ENCODE results near the gene PRKG1. TPM values are rescaled to one million over a fixed set of nuclear protein-coding genes. Genes with fewer than 3 reads are reported as not detected.

The PRKG1 gene
- total and polyA plus RNA-seq, 2 experiments from 2014 or later = 18.2 to 21.1 TPM

DNA sequence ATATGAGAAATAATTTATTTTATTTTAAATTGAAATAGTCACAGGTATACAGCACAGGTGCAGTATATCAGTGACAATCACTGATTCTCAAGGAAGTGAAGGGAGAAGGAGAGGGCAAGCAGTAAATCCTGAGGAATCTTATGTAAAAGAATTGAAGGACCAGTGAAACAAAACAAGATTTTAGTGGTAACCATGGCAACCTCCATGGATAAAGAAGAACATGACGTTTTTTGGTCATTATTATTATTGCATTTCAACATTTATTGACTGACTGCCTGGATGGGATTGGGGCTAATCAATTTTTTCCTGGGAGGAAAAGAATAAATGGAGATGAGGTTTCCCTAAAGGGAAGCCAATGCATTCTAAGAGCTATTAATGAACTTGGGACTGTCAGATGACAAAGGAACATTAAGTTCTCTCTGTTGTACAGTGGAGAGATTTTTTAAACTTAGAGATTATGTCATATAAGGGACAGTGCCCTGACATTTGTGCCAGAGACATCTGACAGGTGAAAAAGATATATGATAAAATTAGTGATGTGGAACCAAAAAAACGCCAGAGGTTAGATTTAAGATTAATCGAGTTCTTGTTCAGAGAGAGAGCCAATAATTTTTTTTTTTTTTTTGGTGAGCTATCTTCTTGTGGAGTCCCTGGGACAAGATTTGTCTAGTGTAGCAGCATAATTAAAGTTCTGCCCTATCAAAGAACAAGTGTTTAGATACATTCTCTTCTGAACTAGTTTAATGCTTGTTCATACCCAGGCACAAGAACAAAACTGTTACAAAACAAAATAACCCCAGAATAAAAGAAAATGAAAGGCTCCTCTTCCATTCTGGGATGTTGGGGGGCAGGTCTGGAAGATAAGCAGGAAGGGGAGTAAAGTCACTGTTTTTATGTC lies 345.2 kb downstream of the PRKG1 start:
- no peak overlapping the region for H3K4me3 ChIP-seq
- no peaks in the 10 kb centered on the region for H3K27me3 ChIP-seq (ENCODE audit: insufficient read depth)
- no peaks in the 10 kb centered on the region for H3K36me3 Mint-ChIP-seq (ENCODE audit: low read depth)
- H3K9me3 Mint-ChIP-seq = no peaks in the 10 kb centered on the region
- no peaks in the 10 kb centered on the region for H3K79me2 ChIP-seq (replicated peaks; ENCODE audit: insufficient read depth)
- TF ChIP-seq POLR2AphosphoS5 (IDR thresholded peaks at IDR 0.05; ENCODE audit: low read depth) = no peak
- no peak for TF ChIP-seq ZNF114 (CRISPR knock-in tag; IDR thresholded peaks at IDR 0.05)
- TF ChIP-seq, protein P1, sequence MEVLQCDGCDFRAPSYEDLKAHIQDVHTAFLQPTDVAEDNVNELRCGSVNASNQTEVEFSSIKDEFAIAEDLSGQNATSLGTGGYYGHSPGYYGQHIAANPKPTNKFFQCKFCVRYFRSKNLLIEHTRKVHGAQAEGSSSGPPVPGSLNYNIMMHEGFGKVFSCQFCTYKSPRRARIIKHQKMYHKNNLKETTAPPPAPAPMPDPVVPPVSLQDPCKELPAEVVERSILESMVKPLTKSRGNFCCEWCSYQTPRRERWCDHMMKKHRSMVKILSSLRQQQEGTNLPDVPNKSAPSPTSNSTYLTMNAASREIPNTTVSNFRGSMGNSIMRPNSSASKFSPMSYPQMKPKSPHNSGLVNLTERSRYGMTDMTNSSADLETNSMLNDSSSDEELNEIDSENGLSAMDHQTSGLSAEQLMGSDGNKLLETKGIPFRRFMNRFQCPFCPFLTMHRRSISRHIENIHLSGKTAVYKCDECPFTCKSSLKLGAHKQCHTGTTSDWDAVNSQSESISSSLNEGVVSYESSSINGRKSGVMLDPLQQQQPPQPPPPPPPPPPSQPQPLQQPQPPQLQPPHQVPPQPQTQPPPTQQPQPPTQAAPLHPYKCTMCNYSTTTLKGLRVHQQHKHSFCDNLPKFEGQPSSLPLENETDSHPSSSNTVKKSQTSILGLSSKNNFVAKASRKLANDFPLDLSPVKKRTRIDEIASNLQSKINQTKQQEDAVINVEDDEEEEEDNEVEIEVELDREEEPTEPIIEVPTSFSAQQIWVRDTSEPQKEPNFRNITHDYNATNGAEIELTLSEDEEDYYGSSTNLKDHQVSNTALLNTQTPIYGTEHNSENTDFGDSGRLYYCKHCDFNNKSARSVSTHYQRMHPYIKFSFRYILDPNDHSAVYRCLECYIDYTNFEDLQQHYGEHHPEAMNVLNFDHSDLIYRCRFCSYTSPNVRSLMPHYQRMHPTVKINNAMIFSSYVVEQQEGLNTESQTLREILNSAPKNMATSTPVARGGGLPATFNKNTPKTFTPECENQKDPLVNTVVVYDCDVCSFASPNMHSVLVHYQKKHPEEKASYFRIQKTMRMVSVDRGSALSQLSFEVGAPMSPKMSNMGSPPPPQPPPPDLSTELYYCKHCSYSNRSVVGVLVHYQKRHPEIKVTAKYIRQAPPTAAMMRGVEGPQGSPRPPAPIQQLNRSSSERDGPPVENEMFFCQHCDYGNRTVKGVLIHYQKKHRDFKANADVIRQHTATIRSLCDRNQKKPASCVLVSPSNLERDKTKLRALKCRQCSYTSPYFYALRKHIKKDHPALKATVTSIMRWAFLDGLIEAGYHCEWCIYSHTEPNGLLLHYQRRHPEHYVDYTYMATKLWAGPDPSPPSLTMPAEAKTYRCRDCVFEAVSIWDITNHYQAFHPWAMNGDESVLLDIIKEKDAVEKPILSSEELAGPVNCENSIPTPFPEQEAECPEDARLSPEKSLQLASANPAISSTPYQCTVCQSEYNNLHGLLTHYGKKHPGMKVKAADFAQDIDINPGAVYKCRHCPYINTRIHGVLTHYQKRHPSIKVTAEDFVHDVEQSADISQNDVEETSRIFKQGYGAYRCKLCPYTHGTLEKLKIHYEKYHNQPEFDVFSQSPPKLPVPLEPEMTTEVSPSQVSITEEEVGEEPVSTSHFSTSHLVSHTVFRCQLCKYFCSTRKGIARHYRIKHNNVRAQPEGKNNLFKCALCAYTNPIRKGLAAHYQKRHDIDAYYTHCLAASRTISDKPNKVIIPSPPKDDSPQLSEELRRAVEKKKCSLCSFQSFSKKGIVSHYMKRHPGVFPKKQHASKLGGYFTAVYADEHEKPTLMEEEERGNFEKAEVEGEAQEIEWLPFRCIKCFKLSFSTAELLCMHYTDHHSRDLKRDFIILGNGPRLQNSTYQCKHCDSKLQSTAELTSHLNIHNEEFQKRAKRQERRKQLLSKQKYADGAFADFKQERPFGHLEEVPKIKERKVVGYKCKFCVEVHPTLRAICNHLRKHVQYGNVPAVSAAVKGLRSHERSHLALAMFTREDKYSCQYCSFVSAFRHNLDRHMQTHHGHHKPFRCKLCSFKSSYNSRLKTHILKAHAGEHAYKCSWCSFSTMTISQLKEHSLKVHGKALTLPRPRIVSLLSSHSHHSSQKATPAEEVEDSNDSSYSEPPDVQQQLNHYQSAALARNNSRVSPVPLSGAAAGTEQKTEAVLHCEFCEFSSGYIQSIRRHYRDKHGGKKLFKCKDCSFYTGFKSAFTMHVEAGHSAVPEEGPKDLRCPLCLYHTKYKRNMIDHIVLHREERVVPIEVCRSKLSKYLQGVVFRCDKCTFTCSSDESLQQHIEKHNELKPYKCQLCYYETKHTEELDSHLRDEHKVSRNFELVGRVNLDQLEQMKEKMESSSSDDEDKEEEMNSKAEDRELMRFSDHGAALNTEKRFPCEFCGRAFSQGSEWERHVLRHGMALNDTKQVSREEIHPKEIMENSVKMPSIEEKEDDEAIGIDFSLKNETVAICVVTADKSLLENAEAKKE (CRISPR knock-in tag; IDR thresholded peaks at IDR 0.05) = no peak
- no peak for TF ChIP-seq EZH2 (IDR thresholded peaks at IDR 0.05; ENCODE audit: low read depth, unreplicated experiment)
- no peak overlapping the region for H2AFZ ChIP-seq
- no peaks in the 10 kb centered on the region for H3K4me1 ChIP-seq (ENCODE audit: insufficient read depth)
- H3K36me3 ChIP-seq (ENCODE audit: insufficient read depth) = no peaks in the 10 kb centered on the region
- no peak overlapping the region for H3K27ac Mint-ChIP-seq
- no peaks in the 10 kb centered on the region for H3K27me3 Mint-ChIP-seq (ENCODE audit: insufficient read depth, low read depth, poor library complexity)
- H3K9me2 ChIP-seq (ENCODE audit: insufficient read depth) = no peaks in the 10 kb centered on the region
- no peak overlapping the region for H3K4me2 ChIP-seq
- no peak overlapping the region for H3K27ac ChIP-seq (ENCODE audit: low read depth)
- H3F3A ChIP-seq (replicated peaks; ENCODE audit: low read depth) = no peaks in the 10 kb centered on the region
- DNase-seq (ENCODE audit: low spot score) (no peak), ATAC-seq (no peak)
- no peak overlapping the region for H3K4me3 Mint-ChIP-seq
- H4K20me1 ChIP-seq (replicated peaks; ENCODE audit: insufficient read depth) = no peaks in the 10 kb centered on the region
- H3K4me1 Mint-ChIP-seq = peaks cover 7% of the 10 kb centered on the region; the same call in 2 of the 3 replicates

DNA sequence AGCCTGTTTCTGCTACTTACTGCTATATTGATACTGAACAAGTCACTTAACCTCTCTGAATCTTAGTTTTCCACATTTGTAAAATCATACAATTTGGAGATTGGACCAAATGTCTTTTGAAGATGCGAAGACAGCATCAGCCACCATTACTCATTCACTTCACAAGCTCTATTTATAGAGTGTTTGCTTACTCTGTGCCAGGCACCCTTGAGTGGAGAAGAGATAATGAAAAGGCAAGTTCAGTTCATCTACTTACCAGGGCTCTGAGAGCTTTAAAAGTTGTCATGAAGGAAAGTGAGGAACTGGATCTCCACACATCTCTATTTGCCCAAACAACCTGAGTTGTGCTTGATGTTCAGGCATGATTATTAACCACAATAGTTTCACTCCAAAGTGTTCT lies 347.6 kb downstream of the PRKG1 start:
- no peaks in the 10 kb centered on the region for H3K79me2 ChIP-seq (replicated peaks; ENCODE audit: insufficient read depth)
- H3K27me3 ChIP-seq (ENCODE audit: insufficient read depth) = no peaks in the 10 kb centered on the region
- Mint-ChIP-seq H3K36me3 (ENCODE audit: low read depth) (no peaks in the 10 kb centered on the region), H3K27me3 (ENCODE audit: insufficient read depth, low read depth, poor library complexity) (no peaks in the 10 kb centered on the region), H3K9me3 (no peaks in the 10 kb centered on the region), H3K4me3 (no peak overlapping the region), H3K27ac (no peak overlapping the region), H3K4me1 (peaks cover 11% of the 10 kb centered on the region; the same call in 2 of the 3 replicates)
- H4K20me1 ChIP-seq (replicated peaks; ENCODE audit: insufficient read depth) = no peaks in the 10 kb centered on the region
- H3K4me3 ChIP-seq = no peak overlapping the region
- no peak overlapping the region for H3K27ac ChIP-seq (ENCODE audit: low read depth)
- no peak for ATAC-seq
- no peak for DNase-seq (ENCODE audit: low spot score)
- no peaks in the 10 kb centered on the region for H3K36me3 ChIP-seq (ENCODE audit: insufficient read depth)
- no peak overlapping the region for H2AFZ ChIP-seq
- H3K4me1 ChIP-seq (ENCODE audit: insufficient read depth) = no peaks in the 10 kb centered on the region
- H3F3A ChIP-seq (replicated peaks; ENCODE audit: low read depth) = no peaks in the 10 kb centered on the region
- no peak overlapping the region for H3K4me2 ChIP-seq
- no peaks in the 10 kb centered on the region for H3K9me2 ChIP-seq (ENCODE audit: insufficient read depth)
- TF ChIP-seq POLR2AphosphoS5 (IDR thresholded peaks at IDR 0.05; ENCODE audit: low read depth) = no peak
- no peak for TF ChIP-seq JUNB (IDR thresholded peaks at IDR 0.05; ENCODE audit: unreplicated experiment)
- TF ChIP-seq CREB1 (CRISPR knock-in tag; IDR thresholded peaks at IDR 0.05; ENCODE audit: low read depth) = no peak
- TF ChIP-seq NANOG (IDR thresholded peaks at IDR 0.05; ENCODE audit: borderline replicate concordance) = no peak
- TF ChIP-seq, protein P2, sequence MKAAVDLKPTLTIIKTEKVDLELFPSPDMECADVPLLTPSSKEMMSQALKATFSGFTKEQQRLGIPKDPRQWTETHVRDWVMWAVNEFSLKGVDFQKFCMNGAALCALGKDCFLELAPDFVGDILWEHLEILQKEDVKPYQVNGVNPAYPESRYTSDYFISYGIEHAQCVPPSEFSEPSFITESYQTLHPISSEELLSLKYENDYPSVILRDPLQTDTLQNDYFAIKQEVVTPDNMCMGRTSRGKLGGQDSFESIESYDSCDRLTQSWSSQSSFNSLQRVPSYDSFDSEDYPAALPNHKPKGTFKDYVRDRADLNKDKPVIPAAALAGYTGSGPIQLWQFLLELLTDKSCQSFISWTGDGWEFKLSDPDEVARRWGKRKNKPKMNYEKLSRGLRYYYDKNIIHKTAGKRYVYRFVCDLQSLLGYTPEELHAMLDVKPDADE (IDR thresholded peaks at IDR 0.05) = no peak
- no peak for TF ChIP-seq EZH2 (IDR thresholded peaks at IDR 0.05; ENCODE audit: low read depth, unreplicated experiment)
- TF ChIP-seq STAT1 (IDR thresholded peaks at IDR 0.05; ENCODE audit: unreplicated experiment) = no peak
- TF ChIP-seq, protein P3, sequence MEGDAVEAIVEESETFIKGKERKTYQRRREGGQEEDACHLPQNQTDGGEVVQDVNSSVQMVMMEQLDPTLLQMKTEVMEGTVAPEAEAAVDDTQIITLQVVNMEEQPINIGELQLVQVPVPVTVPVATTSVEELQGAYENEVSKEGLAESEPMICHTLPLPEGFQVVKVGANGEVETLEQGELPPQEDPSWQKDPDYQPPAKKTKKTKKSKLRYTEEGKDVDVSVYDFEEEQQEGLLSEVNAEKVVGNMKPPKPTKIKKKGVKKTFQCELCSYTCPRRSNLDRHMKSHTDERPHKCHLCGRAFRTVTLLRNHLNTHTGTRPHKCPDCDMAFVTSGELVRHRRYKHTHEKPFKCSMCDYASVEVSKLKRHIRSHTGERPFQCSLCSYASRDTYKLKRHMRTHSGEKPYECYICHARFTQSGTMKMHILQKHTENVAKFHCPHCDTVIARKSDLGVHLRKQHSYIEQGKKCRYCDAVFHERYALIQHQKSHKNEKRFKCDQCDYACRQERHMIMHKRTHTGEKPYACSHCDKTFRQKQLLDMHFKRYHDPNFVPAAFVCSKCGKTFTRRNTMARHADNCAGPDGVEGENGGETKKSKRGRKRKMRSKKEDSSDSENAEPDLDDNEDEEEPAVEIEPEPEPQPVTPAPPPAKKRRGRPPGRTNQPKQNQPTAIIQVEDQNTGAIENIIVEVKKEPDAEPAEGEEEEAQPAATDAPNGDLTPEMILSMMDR (conservative IDR thresholded peaks at IDR 0.05; ENCODE audit: low read depth in 2 of 2) = no peak
- TF ChIP-seq ZNF331 (CRISPR knock-in tag; IDR thresholded peaks at IDR 0.05; ENCODE audit: low read depth) = no peak
- no peak for TF ChIP-seq EZH2phosphoT487 (IDR thresholded peaks at IDR 0.05; ENCODE audit: unreplicated experiment)
- TF ChIP-seq ZNF114 (CRISPR knock-in tag; IDR thresholded peaks at IDR 0.05) = no peak

Data from GM23338 (cell line).